ENCODE data around the gene ACBD7. TPM values are rescaled to one million over a fixed set of nuclear protein-coding genes. Genes with fewer than 3 reads are reported as not detected.

ACBD7 gene
- total and polyA plus RNA-seq, 4 experiments from 2014 or later: not detected

- POLR2A ChIA-PET (ENCODE audit: partially characterized antibody): interaction anchor here (1.5 kb wide), 1 partner anchor 12 kb away, joined by 3 read pairs; no protein-coding TSS in a partner anchor
- no peaks in the 10 kb centered on the region for H3K4me1 ChIP-seq (ENCODE audit: insufficient read depth, low read length)
- peaks cover 25% of the 10 kb centered on the region for H3K36me3 ChIP-seq (ENCODE audit: insufficient read depth, low read length)
- H3K9me3 Mint-ChIP-seq: no peaks in the 10 kb centered on the region
- DNase-seq: no peak
- peaks cover 0 to 4% (median under 1%) of the 10 kb centered on the region in 4 donors for H3K4me1 Mint-ChIP-seq
- no peaks in the 10 kb centered on the region for H3K9me3 ChIP-seq (ENCODE audit: control insufficient read depth in 1 of 2, low read length in 2 of 2)
- peaks cover 18 to 38% of the 10 kb centered on the region in 2 donors for H3K36me3 Mint-ChIP-seq
- no peak overlapping the region for H3K4me3 Mint-ChIP-seq
- no peaks in the 10 kb centered on the region for H3K27me3 Mint-ChIP-seq
- no peak overlapping the region for H3K27ac ChIP-seq (ENCODE audit: low read depth, low read length)
- no peaks in the 10 kb centered on the region for H3K27me3 ChIP-seq (ENCODE audit: insufficient read depth, low read length)
- intact Hi-C loops (cut with micrococcal nuclease): no loop called here
- H3K27ac Mint-ChIP-seq: peak overlapping the region in 1 of 7 donors; percentile 68
- CTCF ChIA-PET (ENCODE audit: partially characterized antibody): interaction anchor here (0.7 to 1.2 kb wide), 3 partner anchors 9 to 98 kb away, joined by 3 to 4 read pairs (median 3); no protein-coding TSS in a partner anchor
- H3K4me3 ChIP-seq (ENCODE audit: low read length in 2 of 2): no peak overlapping the region
Observed at GRCh38 chr10:15113766-15114165, 25.2 kb upstream of the ACBD7 start.

GRCh38 chr10:15112657-15113056, 24.1 kb upstream of the ACBD7 start:
- Histone ChIP-seq H3K4me3 (ENCODE audit: low read length in 2 of 2) (no peak overlapping the region), H3K36me3 (ENCODE audit: insufficient read depth, low read length) (peaks cover 23% of the 10 kb centered on the region), H3K27me3 (ENCODE audit: insufficient read depth, low read length) (no peaks in the 10 kb centered on the region), H3K4me1 (ENCODE audit: insufficient read depth, low read length) (no peaks in the 10 kb centered on the region), H3K27ac (ENCODE audit: low read depth, low read length) (no peak overlapping the region), H3K9me3 (ENCODE audit: control insufficient read depth in 1 of 2, low read length in 2 of 2) (no peaks in the 10 kb centered on the region)
- ChIA-PET POLR2A (ENCODE audit: partially characterized antibody) (interaction anchor here (1.5 kb wide), 1 partner anchor 11 kb away, joined by 3 read pairs; no protein-coding TSS in a partner anchor), CTCF (ENCODE audit: partially characterized antibody) (no interaction called here)
- intact Hi-C loops (cut with micrococcal nuclease): no loop called here
- H3K27ac Mint-ChIP-seq: peak overlapping the region in 3 of 7 donors; percentile 29 to 90 (median 80)
- DNase-seq: no peak
- H3K27me3 Mint-ChIP-seq: no peaks in the 10 kb centered on the region
- peaks cover 26 to 44% of the 10 kb centered on the region in 2 donors for H3K36me3 Mint-ChIP-seq
- no peaks in the 10 kb centered on the region for H3K9me3 Mint-ChIP-seq
- peaks cover 0 to 4% (median 2%) of the 10 kb centered on the region in 4 donors for H3K4me1 Mint-ChIP-seq
- H3K4me3 Mint-ChIP-seq: no peak overlapping the region

- peaks cover 47% of the 10 kb centered on the region for H3K36me3 ChIP-seq (ENCODE audit: insufficient read depth, low read length)
- ChIA-PET CTCF (ENCODE audit: partially characterized antibody) (interaction anchor here (0.6 to 4.2 kb wide), 15 partner anchors 8 to 601 kb away, joined by 3 to 34 read pairs (median 4); partner anchors contain the start of genes CDNF, DCLRE1C and RPP38), POLR2A (ENCODE audit: partially characterized antibody) (interaction anchor here (1.5 kb wide), 1 partner anchor 9 kb away, joined by 5 read pairs; the partner anchor contains the start of gene RPP38)
- H3K4me1 ChIP-seq (ENCODE audit: insufficient read depth, low read length): peaks cover 4% of the 10 kb centered on the region
- Mint-ChIP-seq H3K27me3 (no peaks in the 10 kb centered on the region), H3K27ac (peak overlapping the region; percentile 72 to 85 (median 76)), H3K36me3 (peaks cover 27 to 71% of the 10 kb centered on the region in 2 donors), H3K9me3 (no peaks in the 10 kb centered on the region), H3K4me1 (peaks cover 4 to 9% (median 7%) of the 10 kb centered on the region in 4 donors), H3K4me3 (peak overlapping the region in 3 of 8 donors; percentile 11 to 48 (median 45))
- no peak overlapping the region for H3K27ac ChIP-seq (ENCODE audit: low read depth, low read length)
- no peaks in the 10 kb centered on the region for H3K9me3 ChIP-seq (ENCODE audit: control insufficient read depth in 1 of 2, low read length in 2 of 2)
- peak; percentile 55 to 68 (median 62) for DNase-seq
- H3K4me3 ChIP-seq (ENCODE audit: low read length in 2 of 2): no peak overlapping the region
- intact Hi-C loops (cut with micrococcal nuclease): loop anchor here (1.0 to 10.0 kb wide), 5 partner anchors 115 to 1522 kb away; partner anchors contain the start of genes FAM171A1 and PRPF18
- H3K27me3 ChIP-seq (ENCODE audit: insufficient read depth, low read length): no peaks in the 10 kb centered on the region
Observed at GRCh38 chr10:15106352-15107013, 17.9 kb upstream of the ACBD7 start.

GRCh38 chr10:15103513-15103912, 14.9 kb upstream of the ACBD7 start:
- CTCF ChIA-PET (ENCODE audit: partially characterized antibody): interaction anchor here (0.8 to 4.2 kb wide), 2 partner anchors 21 to 70 kb away, joined by 3 to 34 read pairs; no protein-coding TSS in a partner anchor
- H3K27me3 ChIP-seq (ENCODE audit: insufficient read depth, low read length): no peaks in the 10 kb centered on the region
- peaks cover 29% of the 10 kb centered on the region for H3K4me1 ChIP-seq (ENCODE audit: insufficient read depth, low read length)
- no peaks in the 10 kb centered on the region for H3K9me3 ChIP-seq (ENCODE audit: control insufficient read depth in 1 of 2, low read length in 2 of 2)
- Mint-ChIP-seq H3K27ac (peak overlapping the region in 3 of 7 donors; percentile 6 to 16 (median 14)), H3K36me3 (peaks cover 20 to 60% of the 10 kb centered on the region in 2 donors), H3K4me3 (no peak overlapping the region), H3K4me1 (peaks cover 13 to 28% (median 23%) of the 10 kb centered on the region in 4 donors), H3K27me3 (no peaks in the 10 kb centered on the region), H3K9me3 (peaks cover 0 to 2% (median 0%) of the 10 kb centered on the region in 8 donors)
- DNase-seq: no peak
- POLR2A ChIA-PET (ENCODE audit: partially characterized antibody): interaction anchor here (0.8 to 1.1 kb wide), 2 partner anchors 66 to 106 kb away, joined by 3 to 4 read pairs; no protein-coding TSS in a partner anchor
- no peak overlapping the region for H3K27ac ChIP-seq (ENCODE audit: low read depth, low read length)
- H3K36me3 ChIP-seq (ENCODE audit: insufficient read depth, low read length): peaks cover 41% of the 10 kb centered on the region
- no peak overlapping the region for H3K4me3 ChIP-seq (ENCODE audit: low read length in 2 of 2)
- intact Hi-C loops (cut with micrococcal nuclease): loop anchor here (10.0 kb wide), 1 partner anchor 1519 kb away; the partner anchor contains the start of gene PRPF18

- CTCF ChIA-PET (ENCODE audit: partially characterized antibody): interaction anchor here (0.7 to 1.4 kb wide), 4 partner anchors 9 to 1240 kb away, joined by 3 to 5 read pairs (median 3); no protein-coding TSS in a partner anchor
- Mint-ChIP-seq H3K4me1 (peaks cover 16 to 44% (median 31%) of the 10 kb centered on the region in 4 donors), H3K36me3 (peaks cover 9 to 46% of the 10 kb centered on the region in 2 donors), H3K27ac (peak overlapping the region in 6 of 7 donors; percentile 64 to 86 (median 80)), H3K27me3 (no peaks in the 10 kb centered on the region), H3K9me3 (peaks cover 0 to 2% (median 0%) of the 10 kb centered on the region in 8 donors), H3K4me3 (peak overlapping the region in 5 of 8 donors; percentile 2 to 42 (median 36))
- no peaks in the 10 kb centered on the region for H3K27me3 ChIP-seq (ENCODE audit: insufficient read depth, low read length)
- intact Hi-C loops (cut with micrococcal nuclease): loop anchor here (5.0 to 10.0 kb wide), 3 partner anchors 148 to 1717 kb away; partner anchors contain the start of genes DCLRE1C, PRPF18 and RSU1
- no peaks in the 10 kb centered on the region for H3K9me3 ChIP-seq (ENCODE audit: control insufficient read depth in 1 of 2, low read length in 2 of 2)
- H3K4me1 ChIP-seq (ENCODE audit: insufficient read depth, low read length): peaks cover 38% of the 10 kb centered on the region
- no peak for DNase-seq
- POLR2A ChIA-PET (ENCODE audit: partially characterized antibody): interaction anchor here (0.9 to 2.3 kb wide), 4 partner anchors 65 to 141 kb away, joined by 3 to 9 read pairs (median 6); partner anchors contain the start of genes MEIG1 and NMT2
- H3K27ac ChIP-seq (ENCODE audit: low read depth, low read length): no peak overlapping the region
- no peak overlapping the region for H3K4me3 ChIP-seq (ENCODE audit: low read length in 2 of 2)
- H3K36me3 ChIP-seq (ENCODE audit: insufficient read depth, low read length): peaks cover 30% of the 10 kb centered on the region
Observed at GRCh38 chr10:15099886-15100285, 11.3 kb upstream of the ACBD7 start.

GRCh38 chr10:15097011-15097812, 8.6 kb upstream of the ACBD7 start, which contains the start of gene RPP38:
RPP38 (plus strand) TSS chr10:15097355; CDS start chr10:15103315, 5,960 bp downstream.
- Histone ChIP-seq H3K27ac (ENCODE audit: low read depth, low read length) (peak within 1 kb of the TSS; percentile 95), H3K4me3 (ENCODE audit: low read length in 2 of 2) (peak within 1 kb of the TSS; percentile 86 to 97), H3K9me3 (ENCODE audit: control insufficient read depth in 1 of 2, low read length in 2 of 2) (no peaks in the 10 kb centered on the region), H3K36me3 (ENCODE audit: insufficient read depth, low read length) (peaks cover 10% of the 10 kb centered on the region), H3K4me1 (ENCODE audit: insufficient read depth, low read length) (peaks cover 38% of the 10 kb centered on the region), H3K27me3 (ENCODE audit: insufficient read depth, low read length) (no peaks in the 10 kb centered on the region)
- Mint-ChIP-seq H3K36me3 (peaks cover 5 to 28% of the 10 kb centered on the region in 2 donors), H3K27me3 (no peaks in the 10 kb centered on the region), H3K4me3 (peak within 1 kb of the TSS; percentile 91 to 99 (median 96)), H3K9me3 (peaks cover 0 to 2% (median 0%) of the 10 kb centered on the region in 8 donors), H3K4me1 (peaks cover 16 to 44% (median 31%) of the 10 kb centered on the region in 4 donors), H3K27ac (peak within 1 kb of the TSS; percentile 94 to 99 (median 98))
- CTCF ChIA-PET (ENCODE audit: partially characterized antibody): interaction anchor here (0.9 to 2.3 kb wide), 5 partner anchors 8 to 112 kb away, joined by 3 to 9 read pairs (median 3); no protein-coding TSS in a partner anchor
- POLR2A ChIA-PET (ENCODE audit: partially characterized antibody): interaction anchor here (0.7 to 1.9 kb wide), 7 partner anchors 9 to 219 kb away, joined by 3 to 8 read pairs (median 6); partner anchors contain the start of genes DCLRE1C, MEIG1, NMT2 and SUV39H2
- intact Hi-C loops (cut with micrococcal nuclease): loop anchor here (1.0 to 5.0 kb wide), 7 partner anchors 9 to 1720 kb away; partner anchors contain the start of genes ACBD7, CDNF, DCLRE1C and HSPA14
- peak; percentile 94 to 97 (median 95) for DNase-seq

Data from CD4-positive, alpha-beta memory T cell (primary cell).